WI38 (cell line): ENCODE data around the gene ANKRD22.

Experiments used
- H3K4me3 ChIP-seq: 2 replicates; pipeline ENCODE4 v1.5.1; 2011; ENCODE audit warnings: low read depth, mild to moderate bottlenecking, control low read depth, low read length
- TF ChIP-seq, protein P1 (sequence below): IDR thresholded peaks from 2 replicates; pipeline ENCODE4 v1.5.1; 2012; ENCODE audit warnings: low read depth, mild to moderate bottlenecking, control low read depth, low read length

Gene ANKRD22

DNA sequence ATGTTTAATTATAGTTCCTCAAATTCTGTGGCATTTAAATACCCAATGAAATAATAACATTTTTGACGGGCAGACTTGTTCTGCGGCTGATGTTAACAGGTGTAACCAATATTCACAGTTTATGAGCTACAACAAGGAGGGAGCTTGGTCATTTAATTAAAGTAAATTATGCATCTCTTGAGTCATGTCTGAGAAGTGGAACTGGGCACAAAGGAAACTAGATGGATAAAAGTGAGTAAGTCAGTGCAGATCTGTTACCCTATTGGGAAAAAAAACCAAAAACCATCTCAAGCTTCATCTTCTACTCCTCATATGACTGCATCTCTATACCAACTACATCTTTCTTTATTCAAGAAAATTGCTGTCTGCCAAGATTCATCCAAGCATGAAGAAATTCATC, 24.0 kb downstream of the ANKRD22 start:
- TF ChIP-seq, protein P1, sequence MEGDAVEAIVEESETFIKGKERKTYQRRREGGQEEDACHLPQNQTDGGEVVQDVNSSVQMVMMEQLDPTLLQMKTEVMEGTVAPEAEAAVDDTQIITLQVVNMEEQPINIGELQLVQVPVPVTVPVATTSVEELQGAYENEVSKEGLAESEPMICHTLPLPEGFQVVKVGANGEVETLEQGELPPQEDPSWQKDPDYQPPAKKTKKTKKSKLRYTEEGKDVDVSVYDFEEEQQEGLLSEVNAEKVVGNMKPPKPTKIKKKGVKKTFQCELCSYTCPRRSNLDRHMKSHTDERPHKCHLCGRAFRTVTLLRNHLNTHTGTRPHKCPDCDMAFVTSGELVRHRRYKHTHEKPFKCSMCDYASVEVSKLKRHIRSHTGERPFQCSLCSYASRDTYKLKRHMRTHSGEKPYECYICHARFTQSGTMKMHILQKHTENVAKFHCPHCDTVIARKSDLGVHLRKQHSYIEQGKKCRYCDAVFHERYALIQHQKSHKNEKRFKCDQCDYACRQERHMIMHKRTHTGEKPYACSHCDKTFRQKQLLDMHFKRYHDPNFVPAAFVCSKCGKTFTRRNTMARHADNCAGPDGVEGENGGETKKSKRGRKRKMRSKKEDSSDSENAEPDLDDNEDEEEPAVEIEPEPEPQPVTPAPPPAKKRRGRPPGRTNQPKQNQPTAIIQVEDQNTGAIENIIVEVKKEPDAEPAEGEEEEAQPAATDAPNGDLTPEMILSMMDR, result no peak
- no peak overlapping the region for H3K4me3 ChIP-seq

DNA sequence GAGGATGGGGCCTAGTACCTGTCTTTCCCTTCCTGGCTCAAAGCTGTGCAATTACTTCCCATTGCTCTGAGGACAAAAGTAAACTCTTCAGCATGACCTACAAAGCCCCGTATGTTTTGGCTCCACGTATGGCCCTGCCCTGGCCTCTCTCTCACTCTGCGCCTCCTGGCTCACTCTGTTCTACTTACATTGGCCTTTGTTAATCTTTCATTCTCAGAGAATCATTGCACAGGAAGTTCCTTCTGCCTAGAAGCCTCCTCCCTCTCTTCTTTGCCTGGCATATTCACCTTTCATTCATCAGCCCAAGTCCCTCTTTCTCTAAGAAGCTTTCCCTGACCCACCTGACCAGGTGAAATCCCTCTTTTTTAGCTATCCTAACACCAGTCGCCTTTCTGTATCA, 25.3 kb downstream of the ANKRD22 start:
- H3K4me3 ChIP-seq, result no peak overlapping the region
- TF ChIP-seq, protein P1, result no peak

DNA sequence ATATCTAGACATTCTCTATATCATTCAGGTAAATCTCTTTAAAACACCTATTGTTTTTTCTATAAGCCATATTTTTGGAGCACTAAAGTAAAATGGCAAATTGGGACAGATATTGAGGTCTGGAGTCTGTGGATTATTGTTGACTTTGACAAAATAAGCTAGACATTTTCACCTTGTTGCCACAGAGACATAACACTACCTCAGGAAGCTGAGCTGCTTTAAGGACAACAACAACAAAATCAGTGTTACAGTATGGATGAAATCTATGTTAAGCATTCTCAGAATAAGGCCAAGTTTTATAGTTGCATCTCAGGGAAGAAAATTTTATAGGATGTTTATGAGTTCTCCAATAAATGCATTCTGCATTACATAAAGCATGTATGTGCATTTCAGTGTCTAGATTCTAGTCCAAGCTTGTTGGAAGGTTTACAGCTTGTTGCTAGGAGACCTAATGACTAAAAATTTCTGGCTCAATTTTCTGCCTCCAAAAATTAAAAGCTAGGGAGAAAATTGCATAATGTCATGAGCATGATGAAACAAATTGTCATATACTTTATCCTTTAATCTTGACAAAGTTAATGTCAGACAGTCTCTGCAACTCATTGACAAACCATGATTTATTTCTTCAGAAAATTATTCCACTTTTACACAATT, 30.8 kb downstream of the ANKRD22 start:
- no peak overlapping the region for H3K4me3 ChIP-seq
- TF ChIP-seq, protein P1, result no peak

DNA sequence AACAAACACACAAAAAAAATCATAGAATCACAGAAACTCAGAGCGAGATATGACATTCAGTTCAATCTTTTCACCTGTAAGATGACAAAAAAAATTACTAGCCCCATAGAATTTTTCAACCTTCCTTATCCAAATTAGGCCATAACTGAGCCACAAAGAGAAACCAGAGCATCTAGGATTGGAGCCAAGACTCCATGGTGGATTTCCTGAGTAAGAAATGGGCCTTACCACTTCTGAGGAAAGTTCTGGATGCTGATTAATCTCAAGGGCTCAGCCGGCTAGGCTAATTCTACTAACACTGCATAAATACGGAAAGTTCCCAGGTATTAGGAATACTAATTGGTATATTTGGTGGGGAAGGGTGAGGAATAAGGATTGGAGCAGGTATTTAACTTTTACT, 32.4 kb downstream of the ANKRD22 start:
- TF ChIP-seq, protein P1, result no peak

DNA sequence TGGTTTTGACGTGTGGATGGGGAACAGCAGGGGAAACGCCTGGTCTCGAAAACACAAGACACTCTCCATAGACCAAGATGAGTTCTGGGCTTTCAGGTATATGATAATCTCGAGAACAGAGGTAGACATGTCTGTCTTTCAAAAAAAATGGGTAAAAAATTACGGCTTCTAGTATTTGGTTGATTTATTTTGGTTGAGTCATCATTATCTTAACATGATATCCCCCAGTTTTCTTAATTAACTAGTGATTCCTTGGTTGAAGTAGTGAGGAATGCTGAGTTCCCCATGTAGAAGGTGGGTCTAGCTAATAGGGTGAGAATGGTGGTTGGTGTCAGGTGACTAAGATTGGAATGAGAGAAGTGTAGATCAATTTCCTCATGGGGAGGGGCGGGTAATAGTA, 38.4 kb downstream of the ANKRD22 start:
- H3K4me3 ChIP-seq, result no peak overlapping the region
- TF ChIP-seq, protein P1, result no peak

More for the DNA sequence above, 32.4 kb downstream of the ANKRD22 start:
- no peak overlapping the region for H3K4me3 ChIP-seq

DNA sequence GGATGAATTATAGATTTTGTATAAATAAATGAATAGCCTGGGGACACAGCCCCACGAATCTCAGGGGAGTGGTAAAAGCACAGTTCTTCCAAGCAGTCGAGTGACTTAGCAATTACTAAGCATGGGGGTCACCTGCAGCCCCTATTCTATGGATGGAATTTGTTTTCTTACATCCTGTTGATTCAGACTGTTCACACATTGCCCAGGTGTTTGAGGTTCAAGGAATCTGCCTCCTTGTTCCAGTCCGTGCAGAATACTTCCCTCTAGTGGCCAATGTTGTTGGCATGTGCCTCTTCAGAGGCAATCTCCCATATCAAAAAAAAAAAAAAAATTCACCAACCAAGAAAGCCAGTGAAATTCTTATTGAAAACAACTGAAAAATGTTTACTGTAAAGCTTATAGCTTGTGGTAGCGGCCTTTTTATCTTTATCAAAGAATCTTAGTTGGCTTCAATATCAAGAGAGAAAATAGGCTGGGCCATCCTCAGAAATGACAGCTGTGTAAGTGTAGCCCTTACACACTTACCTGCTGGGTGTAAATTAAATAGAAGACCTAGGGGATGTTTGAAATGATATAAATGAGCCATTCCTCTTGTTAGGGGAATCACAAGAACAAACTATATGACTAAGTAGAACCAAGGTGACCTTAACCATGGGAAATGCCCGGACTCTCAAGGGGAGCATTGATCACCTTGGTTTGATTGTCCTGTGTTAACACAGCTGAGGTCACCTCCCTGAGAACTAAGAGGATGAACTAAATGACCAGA, 41.3 kb downstream of the ANKRD22 start:
- TF ChIP-seq, protein P1, result peak; percentile 71

DNA sequence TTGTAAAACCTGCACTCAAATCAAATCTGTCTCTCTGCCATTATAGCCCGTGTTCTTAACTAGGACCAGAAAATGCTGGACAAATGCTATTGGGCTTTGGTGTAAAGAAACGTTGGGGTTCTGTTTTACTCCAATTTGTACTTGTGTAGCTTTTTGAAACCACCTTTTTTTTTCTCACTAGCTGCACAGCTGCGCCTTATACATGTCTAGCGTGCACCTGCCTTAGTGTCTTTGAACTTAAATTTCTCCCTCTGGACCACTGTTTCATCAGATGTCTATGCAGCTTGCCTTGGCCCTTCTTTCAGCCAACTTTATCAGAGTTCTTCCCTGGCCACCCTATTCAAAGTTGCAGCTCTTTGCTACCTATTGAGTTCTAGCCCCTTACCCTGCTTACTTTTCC, 42.0 kb downstream of the ANKRD22 start:
- H3K4me3 ChIP-seq, result no peak overlapping the region
- TF ChIP-seq, protein P1, result no peak

More for the DNA sequence above, 41.3 kb downstream of the ANKRD22 start:
- H3K4me3 ChIP-seq, result no peak overlapping the region
